Fibroblast of mammary gland (primary cell): ENCODE data around the gene DNAH10.

Experiments
- DNase-seq: peaks from one replicate; pipeline ENCODE4 v3.0.0-alpha.2; 2010; ENCODE audit warnings: low read depth
- H3K4me3 ChIP-seq: 2 replicates; pipeline ENCODE4 v1.5.1; 2011; ENCODE audit warnings: low read depth, mild to moderate bottlenecking, low read length, moderate library complexity; ENCODE audit not compliant: control insufficient read depth
- TF ChIP-seq, protein P1 (sequence below): conservative IDR thresholded peaks from 2 replicates; pipeline ENCODE4 v1.5.1; 2011; ENCODE audit warnings: low read depth, low read length, inconsistent platforms; ENCODE audit not compliant: control insufficient read depth, insufficient read depth

Gene DNAH10

DNA sequence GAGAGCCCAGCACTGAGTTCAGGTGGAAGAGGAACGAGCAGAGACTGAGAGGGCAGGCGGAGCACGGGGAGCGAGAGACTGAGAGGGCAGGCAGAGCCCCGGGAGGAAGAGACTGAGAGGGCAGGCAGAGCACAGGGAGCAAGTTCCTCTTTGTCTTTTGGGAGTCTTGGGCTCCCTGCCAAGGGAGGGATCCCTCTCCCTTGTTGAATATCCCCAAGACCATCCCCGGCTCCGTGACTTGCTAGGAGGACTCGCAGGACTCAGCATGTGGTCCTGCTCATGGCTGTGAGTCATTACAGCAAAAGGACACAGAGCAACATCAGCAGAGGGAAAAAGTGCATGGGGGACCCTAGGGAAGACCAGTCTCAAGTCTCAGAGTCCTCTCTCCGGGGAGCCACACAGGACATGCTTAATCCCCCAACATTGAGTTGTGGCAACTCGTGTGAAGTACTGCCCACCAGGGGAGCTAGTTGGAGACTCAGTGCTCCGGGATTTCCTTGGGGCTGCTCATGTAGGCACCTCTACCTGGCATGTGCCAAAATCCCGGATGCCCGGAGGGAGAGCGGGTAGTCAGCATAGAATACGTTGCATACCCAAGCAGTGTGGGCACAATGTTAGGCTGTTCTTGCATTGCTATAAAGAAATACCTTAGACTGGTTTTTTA lies 129.5 kb downstream of the DNAH10 start:
- TF ChIP-seq, protein P1, sequence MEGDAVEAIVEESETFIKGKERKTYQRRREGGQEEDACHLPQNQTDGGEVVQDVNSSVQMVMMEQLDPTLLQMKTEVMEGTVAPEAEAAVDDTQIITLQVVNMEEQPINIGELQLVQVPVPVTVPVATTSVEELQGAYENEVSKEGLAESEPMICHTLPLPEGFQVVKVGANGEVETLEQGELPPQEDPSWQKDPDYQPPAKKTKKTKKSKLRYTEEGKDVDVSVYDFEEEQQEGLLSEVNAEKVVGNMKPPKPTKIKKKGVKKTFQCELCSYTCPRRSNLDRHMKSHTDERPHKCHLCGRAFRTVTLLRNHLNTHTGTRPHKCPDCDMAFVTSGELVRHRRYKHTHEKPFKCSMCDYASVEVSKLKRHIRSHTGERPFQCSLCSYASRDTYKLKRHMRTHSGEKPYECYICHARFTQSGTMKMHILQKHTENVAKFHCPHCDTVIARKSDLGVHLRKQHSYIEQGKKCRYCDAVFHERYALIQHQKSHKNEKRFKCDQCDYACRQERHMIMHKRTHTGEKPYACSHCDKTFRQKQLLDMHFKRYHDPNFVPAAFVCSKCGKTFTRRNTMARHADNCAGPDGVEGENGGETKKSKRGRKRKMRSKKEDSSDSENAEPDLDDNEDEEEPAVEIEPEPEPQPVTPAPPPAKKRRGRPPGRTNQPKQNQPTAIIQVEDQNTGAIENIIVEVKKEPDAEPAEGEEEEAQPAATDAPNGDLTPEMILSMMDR = no peak
- H3K4me3 ChIP-seq = no peak overlapping the region
- no peak for DNase-seq

DNA sequence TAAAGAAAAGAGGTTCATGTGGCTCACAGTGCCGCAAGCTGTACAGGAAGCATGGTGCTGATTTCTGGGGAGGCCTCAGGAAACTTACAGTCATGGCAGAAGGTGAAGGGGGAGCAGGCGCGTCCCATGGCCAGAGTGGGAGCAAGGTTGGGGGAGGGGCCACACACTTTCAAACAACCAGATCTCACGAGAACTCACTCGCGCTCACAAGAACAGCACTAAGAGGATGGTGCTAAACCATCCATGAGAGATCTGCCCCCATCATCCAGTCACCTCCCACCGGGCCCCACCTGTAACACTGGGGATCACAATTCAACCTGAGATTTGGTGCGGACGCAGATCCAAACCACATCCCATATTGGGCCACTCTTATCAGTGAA lies 130.1 kb downstream of the DNAH10 start:
- TF ChIP-seq, protein P1 = no peak
- no peak for DNase-seq
- no peak overlapping the region for H3K4me3 ChIP-seq

DNA sequence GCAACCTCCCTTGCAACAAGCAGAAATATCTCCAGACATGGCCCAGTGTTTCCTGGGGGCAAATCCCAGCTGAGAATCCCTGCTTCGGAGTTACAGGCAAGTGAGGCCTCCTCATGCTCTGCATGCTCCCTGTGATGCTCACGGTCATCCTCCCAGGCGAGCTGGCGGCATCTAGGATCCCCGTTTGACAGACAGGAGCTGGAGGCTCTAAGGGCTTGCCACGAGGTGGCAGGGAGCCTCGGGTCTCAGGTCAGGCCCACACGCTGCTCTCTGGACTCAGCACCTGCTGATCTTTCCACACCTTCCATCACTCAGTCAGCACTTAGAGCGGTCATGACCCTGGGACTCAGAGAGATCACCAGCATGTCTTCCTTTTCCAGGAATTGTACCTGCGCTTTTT lies 130.8 kb downstream of the DNAH10 start:
- DNase-seq = no peak
- TF ChIP-seq, protein P1 = no peak
- no peak overlapping the region for H3K4me3 ChIP-seq

DNA sequence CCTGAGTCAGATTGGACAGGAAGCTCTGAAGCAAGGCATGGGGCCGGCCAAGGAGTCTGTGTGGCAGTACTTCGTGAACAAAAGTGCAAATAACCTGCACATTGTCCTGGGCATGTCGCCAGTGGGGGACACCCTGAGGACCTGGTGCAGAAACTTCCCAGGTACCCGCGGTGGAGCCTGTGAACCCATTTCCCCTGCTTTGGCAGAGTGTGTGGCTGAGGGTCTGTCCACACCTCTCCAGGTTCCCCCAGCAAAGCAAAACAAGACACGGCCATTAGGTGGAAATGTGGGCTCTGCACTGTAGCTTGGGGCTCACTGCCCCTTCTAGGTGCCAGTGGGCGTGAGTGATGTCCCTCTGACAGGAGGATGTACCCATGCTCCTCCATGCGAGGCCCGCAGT lies 131.2 kb downstream of the DNAH10 start:
- TF ChIP-seq, protein P1 = no peak
- H3K4me3 ChIP-seq = no peak overlapping the region
- no peak for DNase-seq

DNA sequence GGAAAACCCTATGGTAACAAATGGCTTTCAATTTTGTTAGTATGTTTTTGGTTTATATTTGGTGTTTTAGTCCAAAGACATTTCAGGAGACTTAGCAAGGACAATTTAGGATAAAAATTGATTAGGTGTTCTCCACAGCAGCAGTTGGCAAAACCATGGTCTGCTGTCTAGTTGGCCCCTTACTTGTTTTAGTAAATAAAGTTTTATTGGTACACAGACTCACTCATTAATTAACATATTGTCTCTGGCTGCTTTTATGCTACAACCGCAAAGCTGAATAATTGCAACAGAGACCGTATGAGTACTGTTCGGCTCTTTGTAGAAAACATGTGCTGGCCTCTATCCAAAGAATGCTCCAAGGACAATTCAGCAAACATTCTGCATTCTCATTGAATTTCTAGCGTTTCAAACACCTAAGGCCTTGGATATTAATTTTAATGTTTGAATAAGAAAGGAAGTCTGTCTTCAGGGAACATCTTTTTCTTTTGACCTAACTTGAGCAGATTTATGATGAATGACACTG lies 132.8 kb downstream of the DNAH10 start:
- H3K4me3 ChIP-seq = no peak overlapping the region
- TF ChIP-seq, protein P1 = no peak
- DNase-seq = peak; percentile 21

DNA sequence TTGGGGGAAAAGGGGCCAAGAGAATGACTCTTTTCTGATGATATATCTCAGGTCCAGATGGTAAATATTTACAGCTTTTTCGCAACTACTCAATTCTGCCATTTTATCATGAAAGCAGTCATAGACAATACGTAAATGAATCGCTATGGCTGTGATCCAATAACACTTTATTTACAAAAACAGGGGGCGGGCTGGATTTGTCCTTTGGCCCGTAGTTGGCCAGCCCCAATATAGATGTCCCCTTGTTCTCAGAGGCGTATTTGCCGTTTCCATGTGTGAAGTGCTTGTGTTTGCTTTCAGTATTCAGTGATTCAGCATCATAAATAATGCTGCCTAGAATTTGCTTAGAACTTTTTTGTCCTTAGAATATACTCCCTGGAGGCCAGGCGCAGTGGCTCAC lies 133.3 kb downstream of the DNAH10 start:
- TF ChIP-seq, protein P1 = no peak
- DNase-seq = no peak
- no peak overlapping the region for H3K4me3 ChIP-seq
